Measurements from ENCODE around the gene SOS1. TPM values are rescaled to one million over a fixed set of nuclear protein-coding genes. Genes with fewer than 3 reads are reported as not detected.
A peak's percentile ranks its signal among the peaks of the same experiment; 100 is the strongest.

Gene SOS1
- total RNA-seq, 1 donor from 2014 or later = 54.5 TPM

DNA sequence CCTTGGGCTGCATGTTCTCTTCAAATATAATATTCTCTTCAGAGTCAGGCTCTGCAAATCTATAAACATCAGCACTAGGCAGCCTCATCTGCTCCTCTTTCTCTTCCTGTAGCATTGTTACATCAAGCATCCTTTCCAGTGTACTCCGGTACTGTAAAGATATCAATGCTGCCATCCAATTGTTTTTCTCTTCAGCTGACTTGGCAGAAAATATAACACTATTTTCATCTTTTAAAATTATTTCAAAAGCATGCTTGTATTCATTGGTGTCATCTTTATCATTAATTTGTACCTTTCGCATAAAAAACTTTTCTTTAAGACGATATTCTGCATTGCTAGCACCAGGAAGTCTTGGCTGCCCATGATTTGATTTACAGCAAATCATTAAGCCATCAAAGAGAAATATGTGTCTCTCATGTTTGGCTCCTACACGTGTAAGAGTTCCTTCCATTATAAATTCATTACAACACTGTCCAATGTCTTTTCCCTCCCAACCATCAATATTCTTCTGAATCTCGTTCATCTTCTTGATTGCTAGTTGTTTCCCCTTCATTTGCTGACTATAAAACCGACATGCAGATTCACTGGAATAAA, 98.1 kb downstream of the SOS1 start:
- H3K27ac Mint-ChIP-seq = peak overlapping the region; percentile 30
- no peak for DNase-seq (ENCODE audit: low spot score in 2 of 2, unreplicated experiment in 2 of 2)
- no peaks in the 10 kb centered on the region for H3K4me1 Mint-ChIP-seq
- no peaks in the 10 kb centered on the region for H3K9me3 Mint-ChIP-seq
- no peaks in the 10 kb centered on the region for H3K27me3 Mint-ChIP-seq (ENCODE audit: low read depth)
- TF ChIP-seq, protein P1, sequence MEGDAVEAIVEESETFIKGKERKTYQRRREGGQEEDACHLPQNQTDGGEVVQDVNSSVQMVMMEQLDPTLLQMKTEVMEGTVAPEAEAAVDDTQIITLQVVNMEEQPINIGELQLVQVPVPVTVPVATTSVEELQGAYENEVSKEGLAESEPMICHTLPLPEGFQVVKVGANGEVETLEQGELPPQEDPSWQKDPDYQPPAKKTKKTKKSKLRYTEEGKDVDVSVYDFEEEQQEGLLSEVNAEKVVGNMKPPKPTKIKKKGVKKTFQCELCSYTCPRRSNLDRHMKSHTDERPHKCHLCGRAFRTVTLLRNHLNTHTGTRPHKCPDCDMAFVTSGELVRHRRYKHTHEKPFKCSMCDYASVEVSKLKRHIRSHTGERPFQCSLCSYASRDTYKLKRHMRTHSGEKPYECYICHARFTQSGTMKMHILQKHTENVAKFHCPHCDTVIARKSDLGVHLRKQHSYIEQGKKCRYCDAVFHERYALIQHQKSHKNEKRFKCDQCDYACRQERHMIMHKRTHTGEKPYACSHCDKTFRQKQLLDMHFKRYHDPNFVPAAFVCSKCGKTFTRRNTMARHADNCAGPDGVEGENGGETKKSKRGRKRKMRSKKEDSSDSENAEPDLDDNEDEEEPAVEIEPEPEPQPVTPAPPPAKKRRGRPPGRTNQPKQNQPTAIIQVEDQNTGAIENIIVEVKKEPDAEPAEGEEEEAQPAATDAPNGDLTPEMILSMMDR (IDR thresholded peaks at IDR 0.05; ENCODE audit: unreplicated experiment) = no peak
- no peak overlapping the region for H3K4me3 Mint-ChIP-seq
- H3K36me3 Mint-ChIP-seq = peaks cover 5% of the 10 kb centered on the region

GRCh38 chr2:39020383-39020782, 100.5 kb downstream of the SOS1 start:
- no peaks in the 10 kb centered on the region for H3K27me3 Mint-ChIP-seq (ENCODE audit: low read depth)
- DNase-seq (ENCODE audit: low spot score in 2 of 2, unreplicated experiment in 2 of 2) = no peak
- no peaks in the 10 kb centered on the region for H3K9me3 Mint-ChIP-seq
- H3K36me3 Mint-ChIP-seq = peaks cover 5% of the 10 kb centered on the region
- H3K4me3 Mint-ChIP-seq = no peak overlapping the region
- H3K27ac Mint-ChIP-seq = no peak overlapping the region
- TF ChIP-seq, protein P1 (IDR thresholded peaks at IDR 0.05; ENCODE audit: unreplicated experiment) = no peak
- no peaks in the 10 kb centered on the region for H3K4me1 Mint-ChIP-seq

- no peak for DNase-seq (ENCODE audit: low spot score in 2 of 2, unreplicated experiment in 2 of 2)
- Mint-ChIP-seq H3K36me3 (peaks cover 6% of the 10 kb centered on the region), H3K27ac (no peak overlapping the region), H3K4me3 (no peak overlapping the region), H3K27me3 (ENCODE audit: low read depth) (no peaks in the 10 kb centered on the region), H3K4me1 (no peaks in the 10 kb centered on the region), H3K9me3 (no peaks in the 10 kb centered on the region)
- TF ChIP-seq, protein P1 (IDR thresholded peaks at IDR 0.05; ENCODE audit: unreplicated experiment) = no peak
Measured at GRCh38 chr2:39018638-39019037, 102.2 kb downstream of the SOS1 start.

GRCh38 chr2:39017334-39017733, 103.5 kb downstream of the SOS1 start:
- Mint-ChIP-seq H3K27me3 (ENCODE audit: low read depth) (no peaks in the 10 kb centered on the region), H3K9me3 (no peaks in the 10 kb centered on the region), H3K36me3 (peaks cover 8% of the 10 kb centered on the region), H3K4me1 (no peaks in the 10 kb centered on the region), H3K27ac (no peak overlapping the region), H3K4me3 (no peak overlapping the region)
- TF ChIP-seq, protein P1 (IDR thresholded peaks at IDR 0.05; ENCODE audit: unreplicated experiment) = no peak
- no peak for DNase-seq (ENCODE audit: low spot score in 2 of 2, unreplicated experiment in 2 of 2)

- no peak for DNase-seq (ENCODE audit: low spot score in 2 of 2, unreplicated experiment in 2 of 2)
- H3K27me3 Mint-ChIP-seq (ENCODE audit: low read depth) = no peaks in the 10 kb centered on the region
- peaks cover 18% of the 10 kb centered on the region for H3K36me3 Mint-ChIP-seq
- no peaks in the 10 kb centered on the region for H3K4me1 Mint-ChIP-seq
- H3K9me3 Mint-ChIP-seq = no peaks in the 10 kb centered on the region
- TF ChIP-seq, protein P1 (IDR thresholded peaks at IDR 0.05; ENCODE audit: unreplicated experiment) = no peak
- no peak overlapping the region for H3K27ac Mint-ChIP-seq
- H3K4me3 Mint-ChIP-seq = no peak overlapping the region
Measured at GRCh38 chr2:39015424-39015823, 105.4 kb downstream of the SOS1 start.

GRCh38 chr2:39013871-39014270, 107.0 kb downstream of the SOS1 start:
- Mint-ChIP-seq H3K36me3 (peaks cover 26% of the 10 kb centered on the region), H3K4me1 (peaks cover under 1% of the 10 kb centered on the region), H3K9me3 (no peaks in the 10 kb centered on the region), H3K4me3 (no peak overlapping the region), H3K27ac (no peak overlapping the region), H3K27me3 (ENCODE audit: low read depth) (no peaks in the 10 kb centered on the region)
- DNase-seq (ENCODE audit: low spot score in 2 of 2, unreplicated experiment in 2 of 2) = no peak
- TF ChIP-seq, protein P1 (IDR thresholded peaks at IDR 0.05; ENCODE audit: unreplicated experiment) = no peak

Measured in mesothelial cell of epicardium (in vitro differentiated cells).